Activated T-cell treated with anti-CD3 and anti-CD28 coated beads, Interleukin-2, amount 50 U/mL, for 4 hours (primary cell): ENCODE data around the gene TATDN2. TPM values are rescaled to one million over a fixed set of nuclear protein-coding genes. Genes with fewer than 3 reads are reported as not detected.

Source experiments
- ATAC-seq, 2 donors: fragments of 200-7000 bp; cut with Tn5 transposase; one replicate each; pipeline ENCODE4 v1.10.0; 2021
- DNase-seq: peaks from one replicate; pipeline ENCODE4 v3.0.0-alpha.2; 2020
- H3K27me3 Mint-ChIP-seq: one replicate; pipeline ENCODE4 v1.8.0; 2021; ENCODE audit warnings: low read depth, mixed read lengths
- H3K36me3 Mint-ChIP-seq: one replicate; pipeline ENCODE4 v1.8.0; 2022; ENCODE audit warnings: mixed read lengths; ENCODE audit not compliant: insufficient read depth
- H3K4me1 Mint-ChIP-seq: one replicate; pipeline ENCODE4 v1.8.0; 2021; ENCODE audit warnings: low read depth, mixed read lengths
- H3K4me3 Mint-ChIP-seq: one replicate; pipeline ENCODE4 v1.8.0; 2021; ENCODE audit warnings: mild to moderate bottlenecking, moderate library complexity, mixed read lengths
- H3K9me3 Mint-ChIP-seq: one replicate; pipeline ENCODE4 v1.8.0; 2021; ENCODE audit warnings: mixed read lengths
- total RNA-seq, 3 donors: library from RNA; stranded (reverse); gene quantifications; one replicate each; pipeline ENCODE4 v1.2.1, GENCODE V29; 2021

The TATDN2 gene
- total RNA-seq, result 10 to 100 TPM; 66.5 to 70.2 (median 66.5) TPM

DNA sequence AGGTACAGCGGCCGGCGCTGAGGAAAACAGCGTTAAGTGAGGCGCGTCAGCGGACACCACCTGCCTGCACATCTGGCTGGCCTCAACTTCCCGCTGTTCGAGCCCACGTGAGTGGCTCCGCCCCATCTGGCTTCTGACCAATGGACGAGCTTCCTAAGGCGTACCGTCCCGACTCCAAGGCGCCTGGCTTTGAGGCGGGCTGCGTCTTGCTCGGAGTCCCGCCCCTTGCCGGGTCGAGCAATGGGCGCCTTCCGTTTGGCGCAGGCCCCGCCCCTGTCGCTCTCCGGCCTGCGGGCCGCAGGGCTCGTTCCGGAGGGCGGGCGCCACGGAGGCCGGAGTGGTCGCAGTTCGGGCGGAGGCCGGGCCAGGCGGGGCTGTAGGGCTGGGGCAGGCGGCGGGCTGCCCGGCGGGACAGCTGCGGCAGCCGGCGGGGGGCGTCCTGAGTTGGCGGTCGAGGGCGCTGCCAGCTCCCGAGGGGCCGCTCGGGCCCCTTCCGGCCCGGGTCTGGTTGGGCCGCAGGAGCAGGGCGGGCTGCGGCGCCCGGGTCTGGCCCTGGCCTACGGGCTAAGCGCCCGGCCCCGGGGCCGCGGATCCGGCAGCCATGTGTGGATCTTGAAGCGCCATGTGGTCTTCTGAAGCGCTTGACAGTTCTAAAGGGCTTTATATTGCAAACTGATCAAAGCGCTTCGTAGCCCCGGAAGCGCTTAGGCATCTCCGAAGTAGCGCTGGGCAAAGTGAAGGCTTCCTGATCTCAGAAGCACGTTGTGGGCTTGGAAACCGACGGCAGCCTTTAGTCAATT is at the start of gene TATDN2:
TSS of gene TATDN2 (plus strand) at position 276 of the 800 bp plus-strand sequence. CDS start 742 bp downstream, outside the sequence.
- H3K27me3 Mint-ChIP-seq, result no peaks in the 10 kb centered on the region
- H3K4me3 Mint-ChIP-seq, result peak within 1 kb of the TSS; percentile 98
- H3K9me3 Mint-ChIP-seq, result peaks cover 10% of the 10 kb centered on the region
- H3K4me1 Mint-ChIP-seq, result peaks cover 60% of the 10 kb centered on the region
- ATAC-seq, result peak; percentile 96
- DNase-seq, result peak; percentile 91
- peaks cover 21% of the 10 kb centered on the region for H3K36me3 Mint-ChIP-seq

GRCh38 chr3:10198761-10199649 is 49.3 kb upstream of the TATDN2 start:
- Mint-ChIP-seq H3K4me1 (peaks cover 73% of the 10 kb centered on the region), H3K4me3 (peak overlapping the region; percentile 55), H3K36me3 (peaks cover 8% of the 10 kb centered on the region), H3K9me3 (no peaks in the 10 kb centered on the region), H3K27me3 (no peaks in the 10 kb centered on the region)
- ATAC-seq (peak; percentile 81 to 83), DNase-seq (peak; percentile 66)

DNA sequence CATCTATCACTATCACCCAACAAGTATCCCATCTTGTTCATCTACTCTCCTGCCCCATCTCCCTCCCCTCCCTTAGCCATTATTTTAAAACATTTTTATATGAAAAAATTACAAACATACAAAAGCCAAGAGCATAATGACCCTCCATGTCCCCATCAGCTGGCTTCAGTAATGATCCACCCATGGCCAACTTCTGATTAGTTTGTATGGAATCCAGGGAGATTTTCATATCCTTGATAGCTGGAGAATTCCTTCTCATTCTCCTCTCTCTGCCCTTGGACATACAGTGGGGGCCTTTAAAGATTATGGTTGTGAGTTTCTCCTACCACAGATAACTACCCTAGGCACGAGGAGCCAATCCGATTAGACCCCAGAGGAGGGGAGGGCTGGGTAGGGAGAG is 43.3 kb upstream of the TATDN2 start:
- Mint-ChIP-seq H3K9me3 (no peaks in the 10 kb centered on the region), H3K36me3 (peaks cover 14% of the 10 kb centered on the region), H3K27me3 (no peaks in the 10 kb centered on the region), H3K4me3 (no peak overlapping the region), H3K4me1 (peaks cover 27% of the 10 kb centered on the region)
- DNase-seq (no peak), ATAC-seq (no peak)

GRCh38 chr3:10205451-10206165 is 42.7 kb upstream of the TATDN2 start:
- ATAC-seq (no peak), DNase-seq (no peak)
- no peak overlapping the region for H3K4me3 Mint-ChIP-seq
- no peaks in the 10 kb centered on the region for H3K9me3 Mint-ChIP-seq
- H3K36me3 Mint-ChIP-seq, result peaks cover 14% of the 10 kb centered on the region
- peaks cover 23% of the 10 kb centered on the region for H3K4me1 Mint-ChIP-seq
- H3K27me3 Mint-ChIP-seq, result no peaks in the 10 kb centered on the region

GRCh38 chr3:10206166-10206511 is 42.1 kb upstream of the TATDN2 start:
- Mint-ChIP-seq H3K36me3 (peaks cover 12% of the 10 kb centered on the region), H3K27me3 (no peaks in the 10 kb centered on the region), H3K9me3 (no peaks in the 10 kb centered on the region), H3K4me1 (peaks cover 19% of the 10 kb centered on the region), H3K4me3 (no peak overlapping the region)
- ATAC-seq (no peak), DNase-seq (no peak)

DNA sequence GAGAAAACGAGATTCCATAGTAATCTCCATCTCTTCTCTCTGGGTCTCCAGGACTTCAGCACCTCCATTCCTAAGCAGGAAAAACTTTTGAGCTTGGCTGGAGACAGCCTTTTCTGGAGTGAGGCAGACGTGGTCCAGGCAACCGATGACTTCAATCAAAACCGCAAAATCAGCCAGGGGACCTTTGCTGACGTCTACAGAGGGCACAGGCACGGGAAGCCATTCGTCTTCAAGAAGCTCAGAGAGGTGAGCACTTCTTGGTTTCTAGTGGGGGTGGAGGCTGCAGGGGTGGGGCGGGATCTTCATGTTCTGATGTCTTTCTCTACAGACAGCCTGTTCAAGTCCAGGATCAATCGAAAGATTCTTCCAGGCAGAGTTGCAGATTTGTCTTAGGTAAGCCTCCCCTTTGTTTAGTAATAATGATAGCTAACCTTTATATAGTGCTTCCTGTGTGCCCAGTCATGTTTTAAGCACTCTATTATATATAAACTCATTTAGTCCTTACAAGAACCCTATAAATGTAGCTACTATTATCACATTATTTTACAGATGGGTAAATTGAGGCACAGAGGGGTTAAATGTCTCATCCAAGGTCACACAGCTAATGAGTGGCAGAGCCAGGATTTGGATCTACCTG is 35.0 kb upstream of the TATDN2 start:
- no peaks in the 10 kb centered on the region for H3K4me1 Mint-ChIP-seq
- no peak overlapping the region for H3K4me3 Mint-ChIP-seq
- ATAC-seq, result no peak
- DNase-seq, result no peak
- peaks cover 31% of the 10 kb centered on the region for H3K36me3 Mint-ChIP-seq
- peaks cover 6% of the 10 kb centered on the region for H3K9me3 Mint-ChIP-seq
- H3K27me3 Mint-ChIP-seq, result no peaks in the 10 kb centered on the region

DNA sequence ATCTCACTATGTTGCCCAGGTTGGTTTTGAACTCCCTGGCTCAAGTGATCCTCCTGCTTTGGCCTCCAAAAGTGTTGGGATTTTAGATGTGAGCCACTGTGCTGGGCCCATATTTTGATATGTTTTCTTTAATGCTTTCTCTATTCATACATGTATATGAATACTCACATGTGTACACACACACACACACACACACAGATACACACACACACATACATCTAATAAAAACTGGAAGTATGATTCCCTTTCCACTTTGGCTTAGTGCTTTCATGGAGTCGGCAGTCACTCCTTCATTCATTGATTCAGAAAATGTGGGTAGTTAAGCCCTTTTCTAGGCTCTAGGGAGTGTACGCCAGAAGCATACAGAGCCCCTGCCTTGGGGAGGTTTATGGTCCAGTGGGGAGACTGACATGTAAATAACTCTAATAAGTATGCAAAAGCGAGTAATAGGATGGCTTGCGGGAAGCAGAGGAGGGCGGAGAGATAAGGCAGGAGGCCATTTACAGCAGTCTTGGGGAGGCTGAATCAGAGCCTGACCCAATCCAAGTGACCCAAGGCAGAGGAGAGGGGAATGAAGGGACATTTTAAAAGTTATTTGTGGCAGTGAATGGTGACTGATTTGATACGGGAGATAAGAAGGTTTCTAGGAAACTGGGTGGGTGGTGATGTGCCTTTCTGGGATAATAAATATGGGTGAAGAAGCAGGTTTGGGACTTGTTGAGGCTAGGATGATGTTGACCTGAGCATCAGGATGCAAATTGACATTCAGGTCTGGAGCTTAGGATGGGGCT is 32.5 kb upstream of the TATDN2 start:
- Mint-ChIP-seq H3K4me1 (peaks cover 8% of the 10 kb centered on the region), H3K36me3 (peaks cover 25% of the 10 kb centered on the region), H3K4me3 (no peak overlapping the region), H3K9me3 (peaks cover 6% of the 10 kb centered on the region), H3K27me3 (no peaks in the 10 kb centered on the region)
- DNase-seq (no peak), ATAC-seq (no peak)

GRCh38 chr3:10217359-10217758 is 30.9 kb upstream of the TATDN2 start:
- peaks cover 23% of the 10 kb centered on the region for H3K36me3 Mint-ChIP-seq
- ATAC-seq (no peak), DNase-seq (no peak)
- peaks cover 6% of the 10 kb centered on the region for H3K9me3 Mint-ChIP-seq
- H3K4me3 Mint-ChIP-seq, result no peak overlapping the region
- H3K27me3 Mint-ChIP-seq, result no peaks in the 10 kb centered on the region
- peaks cover 20% of the 10 kb centered on the region for H3K4me1 Mint-ChIP-seq

DNA sequence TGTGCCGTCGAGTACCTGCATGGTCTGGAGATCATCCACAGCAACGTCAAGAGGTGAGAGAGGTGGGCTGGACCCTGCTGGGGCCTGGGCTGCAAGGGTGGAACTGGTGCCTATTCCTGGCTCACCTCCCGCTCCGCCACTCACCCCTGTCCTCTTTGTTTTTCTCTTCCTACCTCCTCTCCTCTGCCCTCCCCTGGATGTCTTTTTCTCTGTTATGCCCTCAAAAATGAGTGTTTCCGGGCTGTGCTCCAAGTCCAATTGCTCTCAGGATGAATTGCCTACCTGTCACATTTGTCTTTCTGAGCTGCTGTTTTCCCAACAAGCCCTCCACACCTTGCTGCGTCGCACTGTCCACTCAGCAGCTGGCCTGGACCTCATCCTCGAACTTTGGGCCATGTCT is 28.5 kb upstream of the TATDN2 start:
- peaks cover 6% of the 10 kb centered on the region for H3K9me3 Mint-ChIP-seq
- peaks cover 42% of the 10 kb centered on the region for H3K4me1 Mint-ChIP-seq
- no peaks in the 10 kb centered on the region for H3K27me3 Mint-ChIP-seq
- DNase-seq, result no peak
- H3K36me3 Mint-ChIP-seq, result peaks cover 25% of the 10 kb centered on the region
- ATAC-seq, result no peak
- no peak overlapping the region for H3K4me3 Mint-ChIP-seq

DNA sequence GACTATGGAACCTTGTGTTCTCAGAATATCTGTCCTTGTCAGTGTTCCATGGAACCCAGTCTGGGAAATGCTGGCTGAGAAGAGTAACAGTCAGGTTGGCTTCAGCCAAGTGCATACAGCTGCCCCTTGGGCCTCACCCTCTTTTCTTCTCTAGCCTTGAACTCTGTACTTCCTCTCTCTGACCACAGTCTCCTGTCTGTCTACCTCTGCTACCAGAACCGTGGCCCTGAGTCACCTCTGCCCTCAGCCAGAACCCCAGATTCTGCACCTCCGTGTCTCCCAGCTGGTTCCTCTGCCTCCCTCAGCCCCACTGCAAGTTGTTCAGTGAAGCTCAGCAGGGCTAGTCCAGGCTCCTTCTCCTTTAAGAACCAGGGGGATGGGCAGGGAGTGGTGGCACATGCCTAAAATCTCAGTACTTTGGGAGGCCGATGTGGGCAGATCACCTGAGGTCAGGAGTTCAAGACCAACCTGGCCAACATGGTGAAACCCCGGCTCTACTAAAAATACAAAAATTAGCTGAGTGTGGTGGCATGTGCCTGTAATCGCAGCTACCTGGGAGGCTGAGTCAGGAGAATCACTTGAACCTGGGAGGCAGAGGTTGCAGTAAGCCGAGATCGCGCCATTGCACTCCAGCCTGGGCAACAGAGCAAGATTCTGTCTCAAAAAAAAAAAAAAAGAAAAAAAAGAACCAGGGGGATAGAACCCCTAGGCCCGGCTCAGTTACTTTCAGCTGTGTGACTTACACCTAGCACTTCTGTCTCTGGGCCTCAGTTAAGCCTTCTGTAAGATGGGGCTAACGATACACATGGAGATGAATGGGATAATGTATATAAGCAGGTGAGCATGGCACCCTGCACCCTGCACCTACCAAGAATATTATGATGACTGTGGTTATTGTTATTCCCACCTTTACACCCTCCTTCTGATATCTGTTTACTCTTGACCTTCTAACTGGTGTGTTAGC is 24.3 kb upstream of the TATDN2 start:
- DNase-seq, result peak; percentile 21
- Mint-ChIP-seq H3K4me1 (peaks cover 65% of the 10 kb centered on the region), H3K36me3 (peaks cover 11% of the 10 kb centered on the region), H3K27me3 (no peaks in the 10 kb centered on the region), H3K4me3 (no peak overlapping the region), H3K9me3 (no peaks in the 10 kb centered on the region)
- peak; percentile 24 to 41 for ATAC-seq

DNA sequence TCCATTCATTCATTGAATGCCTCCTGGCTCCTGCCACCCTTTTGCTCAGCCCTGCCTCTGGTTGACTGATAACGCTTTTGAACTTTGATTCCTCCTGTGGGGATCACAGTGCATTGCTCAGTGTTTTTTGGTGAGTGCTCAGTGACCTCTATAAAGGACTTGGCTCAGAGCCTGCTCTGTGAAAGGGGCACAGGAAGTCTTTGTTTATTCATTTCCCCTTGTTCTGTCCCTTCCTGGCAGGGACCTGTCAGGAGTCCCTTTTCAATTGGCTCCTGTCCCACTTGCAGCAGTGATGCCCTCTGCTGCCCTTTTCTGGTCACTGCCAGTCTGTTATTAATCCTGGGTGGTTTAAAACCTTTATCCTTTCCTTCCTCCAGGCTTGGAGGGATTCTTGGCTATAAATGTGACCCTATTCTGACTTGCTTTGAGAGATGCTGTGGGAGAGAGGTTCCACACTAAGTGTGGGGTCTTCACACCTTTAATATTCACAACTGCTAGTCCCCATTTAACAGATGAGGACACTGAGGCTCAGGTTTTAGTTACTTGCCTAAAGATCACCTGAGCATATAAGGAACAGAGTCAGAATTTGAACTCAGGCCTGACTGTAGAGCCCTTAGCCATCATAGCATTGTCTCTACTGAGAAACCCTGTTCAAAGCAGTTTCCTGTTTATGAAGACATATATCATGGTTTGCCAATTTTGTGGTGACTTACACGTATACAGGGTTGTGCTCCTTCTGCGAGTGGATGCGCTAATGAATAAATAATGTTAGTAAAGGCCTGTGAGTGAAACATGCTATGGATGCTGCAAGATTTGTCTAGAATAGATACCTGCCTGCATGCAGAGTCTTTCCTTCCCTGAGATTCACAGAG is 23.2 kb upstream of the TATDN2 start:
- no peaks in the 10 kb centered on the region for H3K27me3 Mint-ChIP-seq
- H3K36me3 Mint-ChIP-seq, result peaks cover 11% of the 10 kb centered on the region
- H3K9me3 Mint-ChIP-seq, result no peaks in the 10 kb centered on the region
- ATAC-seq, result peak; percentile 56 to 59
- peaks cover 69% of the 10 kb centered on the region for H3K4me1 Mint-ChIP-seq
- DNase-seq, result peak; percentile 60
- H3K4me3 Mint-ChIP-seq, result no peak overlapping the region

DNA sequence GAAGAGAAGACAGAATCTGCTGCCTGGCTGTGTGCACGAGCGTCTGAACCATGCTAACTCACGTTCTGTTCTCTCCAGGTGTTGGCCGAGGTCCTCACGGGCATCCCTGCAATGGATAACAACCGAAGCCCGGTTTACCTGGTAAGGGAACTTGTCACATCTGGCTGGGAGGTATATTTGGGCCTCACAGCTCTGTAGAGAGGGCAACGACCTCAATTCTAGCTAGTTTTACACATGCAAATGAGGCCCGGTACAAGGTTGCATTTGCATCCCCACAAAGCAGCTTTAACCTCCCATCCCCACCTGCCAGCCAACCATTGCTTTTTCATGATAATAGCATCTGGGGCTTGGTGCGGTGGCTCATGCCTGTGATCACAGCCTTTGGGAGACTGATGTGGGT is 22.0 kb upstream of the TATDN2 start:
- Mint-ChIP-seq H3K36me3 (peaks cover 11% of the 10 kb centered on the region), H3K4me3 (no peak overlapping the region), H3K9me3 (no peaks in the 10 kb centered on the region), H3K4me1 (peaks cover 62% of the 10 kb centered on the region), H3K27me3 (no peaks in the 10 kb centered on the region)
- ATAC-seq, result no peak
- DNase-seq, result no peak
